Measurements from ENCODE around the gene MARCO.

MARCO gene

DNA sequence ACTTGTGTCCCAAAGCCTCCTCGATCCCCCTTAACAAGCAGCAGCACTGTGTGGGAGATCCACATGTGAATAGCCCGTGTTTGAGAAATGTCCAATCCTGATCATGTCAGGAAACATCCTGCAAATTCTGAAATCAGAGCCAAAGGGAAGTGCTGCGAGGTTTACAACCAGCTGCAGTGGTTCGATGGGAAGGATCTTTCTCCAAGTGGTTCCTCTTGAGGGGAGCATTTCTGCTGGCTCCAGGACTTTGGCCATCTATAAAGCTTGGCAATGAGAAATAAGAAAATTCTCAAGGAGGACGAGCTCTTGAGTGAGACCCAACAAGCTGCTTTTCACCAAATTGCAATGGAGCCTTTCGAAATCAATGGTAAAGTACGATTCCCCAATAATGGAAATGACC is at the start of gene MARCO:
Gene MARCO, plus strand, starts transcription at position 164 of the 400 bp plus-strand sequence. Its CDS starts 107 bp downstream, at position 271.
- no peak for DNase-seq
- TF ChIP-seq GATA1 (IDR thresholded peaks at IDR 0.05; ENCODE audit: low read depth, low read length) (no peak), POLR2A (IDR thresholded peaks at IDR 0.05; ENCODE audit: low read length) (no peak)

DNA sequence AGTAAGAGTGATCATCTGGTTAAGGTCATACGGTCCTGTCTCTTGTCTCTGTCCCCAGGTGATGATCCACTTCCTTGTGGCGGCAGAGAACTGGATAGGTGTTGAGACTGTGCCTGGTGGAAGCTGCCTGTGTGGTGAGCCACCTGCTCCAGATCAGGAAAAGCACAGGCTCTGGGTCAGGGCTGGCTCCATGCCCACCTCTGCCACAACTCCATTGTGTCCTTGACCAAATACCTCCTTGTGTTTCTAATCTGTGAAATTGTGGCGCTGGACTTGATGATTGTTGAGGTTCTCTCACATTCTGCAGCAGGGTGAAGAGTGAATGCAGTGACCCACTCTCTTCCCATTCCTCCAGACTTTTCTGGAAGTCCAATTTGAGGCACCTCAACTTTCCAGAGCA is 48.9 kb upstream of the MARCO start:
- TF ChIP-seq GATA1 (IDR thresholded peaks at IDR 0.05; ENCODE audit: low read depth, low read length) (no peak), POLR2A (IDR thresholded peaks at IDR 0.05; ENCODE audit: low read length) (no peak)
- DNase-seq: no peak

DNA sequence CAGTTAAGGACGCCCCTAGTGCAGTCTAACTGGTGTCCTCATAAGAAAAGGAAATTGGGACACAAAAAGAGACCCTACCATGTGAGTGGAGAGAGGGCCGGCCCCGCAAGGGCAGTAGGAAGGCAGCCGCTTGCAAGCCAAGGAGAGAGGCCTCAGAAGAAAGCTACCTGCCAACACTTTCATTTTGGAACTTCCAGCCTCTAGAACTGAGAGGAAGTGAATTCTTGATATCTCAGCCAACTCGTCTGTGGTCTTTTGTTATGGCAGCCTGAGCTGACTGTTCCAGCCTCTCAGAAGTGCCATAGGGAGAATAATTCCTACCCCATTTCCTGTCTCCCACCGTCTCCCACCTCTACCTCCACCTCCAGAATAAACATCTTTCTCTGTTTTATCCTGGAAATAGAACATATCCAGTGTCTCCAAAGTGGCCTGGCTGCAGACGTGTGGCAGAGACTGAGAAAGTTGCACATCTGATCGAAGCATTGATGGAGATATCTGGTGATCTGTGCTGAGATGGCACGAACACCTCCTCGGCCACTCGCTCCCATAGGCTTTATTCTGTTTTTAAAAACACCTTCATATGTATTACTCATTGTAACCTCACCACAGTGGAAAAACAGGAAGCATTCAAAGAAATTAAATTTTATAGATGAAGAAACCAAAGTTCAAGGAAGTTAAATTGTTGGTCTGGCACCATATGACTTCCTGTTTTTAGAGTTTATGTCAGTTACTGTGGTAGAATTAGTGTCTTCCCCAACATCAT is 39.5 kb upstream of the MARCO start:
- no peak for TF ChIP-seq POLR2A (IDR thresholded peaks at IDR 0.05; ENCODE audit: low read length)
- no peak for TF ChIP-seq GATA1 (IDR thresholded peaks at IDR 0.05; ENCODE audit: low read depth, low read length)
- no peak for DNase-seq

DNA sequence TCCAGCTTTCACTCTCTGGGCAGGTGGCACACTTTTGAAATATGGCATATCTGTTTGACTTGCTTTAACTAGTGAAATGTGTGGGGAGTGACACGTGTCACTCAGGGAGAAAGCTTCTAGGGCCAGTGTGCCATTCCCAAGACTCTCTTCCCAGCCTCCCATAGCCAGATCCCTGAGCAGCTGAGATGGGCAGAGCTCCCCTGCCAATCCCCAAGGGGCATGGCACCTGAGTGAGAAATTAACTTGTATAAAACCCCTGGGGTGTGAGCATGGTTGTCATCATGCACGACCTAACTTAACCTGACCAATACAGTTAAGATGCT is 39.0 kb upstream of the MARCO start:
- no peak for TF ChIP-seq POLR2A (IDR thresholded peaks at IDR 0.05; ENCODE audit: low read length)
- no peak for TF ChIP-seq GATA1 (IDR thresholded peaks at IDR 0.05; ENCODE audit: low read depth, low read length)
- no peak for DNase-seq

- no peak for DNase-seq
- TF ChIP-seq POLR2A (IDR thresholded peaks at IDR 0.05; ENCODE audit: low read length) (no peak), GATA1 (IDR thresholded peaks at IDR 0.05; ENCODE audit: low read depth, low read length) (no peak)
These were observed 38.2 kb upstream of the MARCO start for GRCh38 chr2:118903551-118904479.

- TF ChIP-seq POLR2A (IDR thresholded peaks at IDR 0.05; ENCODE audit: low read length) (no peak), GATA1 (IDR thresholded peaks at IDR 0.05; ENCODE audit: low read depth, low read length) (no peak)
- DNase-seq: no peak
These were observed 36.8 kb upstream of the MARCO start for GRCh38 chr2:118905206-118905605.

DNA sequence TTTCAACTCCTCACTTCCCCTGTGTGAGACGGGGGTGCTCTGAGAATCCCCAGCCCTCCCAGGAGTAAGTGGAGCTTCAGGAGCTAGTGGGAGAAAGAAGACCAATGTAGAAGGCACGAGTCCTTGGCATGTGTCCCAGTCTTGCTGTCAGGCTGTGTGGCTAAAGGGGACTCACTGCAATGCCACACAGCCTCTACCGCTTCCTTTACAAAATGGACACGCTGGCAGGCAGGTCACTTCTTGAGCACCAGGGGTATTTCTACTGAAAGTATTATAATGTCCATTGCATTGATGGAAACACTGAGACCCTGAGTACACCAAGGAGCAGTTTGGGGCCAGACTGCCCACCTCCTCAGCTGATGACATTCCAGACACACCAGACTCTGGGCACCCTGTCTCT is 35.8 kb upstream of the MARCO start:
- no peak for DNase-seq

GRCh38 chr2:118907759-118908158 is 34.2 kb upstream of the MARCO start:
- no peak for TF ChIP-seq POLR2A (IDR thresholded peaks at IDR 0.05; ENCODE audit: low read length)
- DNase-seq: no peak

More for the DNA sequence above, 35.8 kb upstream of the MARCO start:
- TF ChIP-seq GATA1 (IDR thresholded peaks at IDR 0.05; ENCODE audit: low read depth, low read length) (no peak), POLR2A (IDR thresholded peaks at IDR 0.05; ENCODE audit: low read length) (no peak)

DNA sequence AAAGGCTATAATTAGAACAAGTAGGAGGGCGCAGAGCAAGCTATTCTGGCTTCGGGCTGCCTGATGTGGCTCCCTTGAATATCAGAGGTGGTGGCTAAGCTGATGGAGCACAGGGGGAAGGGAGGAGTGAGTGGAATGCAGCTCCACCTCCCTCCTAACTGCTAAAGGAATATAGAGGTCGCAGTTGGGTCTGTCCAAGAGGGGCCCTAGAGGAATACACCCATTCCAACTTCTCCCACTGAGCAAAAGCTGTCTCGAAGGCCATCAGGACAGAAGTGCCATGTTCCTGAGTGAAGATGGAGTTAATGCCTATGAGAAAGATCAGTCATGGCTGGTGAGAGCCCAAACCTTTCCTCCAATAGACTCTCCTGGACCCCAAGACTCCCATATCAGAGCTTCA is 32.8 kb upstream of the MARCO start:
- TF ChIP-seq GATA1 (IDR thresholded peaks at IDR 0.05; ENCODE audit: low read depth, low read length) (no peak), POLR2A (IDR thresholded peaks at IDR 0.05; ENCODE audit: low read length) (no peak)
- DNase-seq: no peak

GRCh38 chr2:118911166-118911856 is 30.7 kb upstream of the MARCO start:
- no peak for DNase-seq
- no peak for TF ChIP-seq POLR2A (IDR thresholded peaks at IDR 0.05; ENCODE audit: low read length)
- TF ChIP-seq GATA1 (IDR thresholded peaks at IDR 0.05; ENCODE audit: low read depth, low read length): no peak

- no peak for DNase-seq
- TF ChIP-seq POLR2A (IDR thresholded peaks at IDR 0.05; ENCODE audit: low read length) (no peak), GATA1 (IDR thresholded peaks at IDR 0.05; ENCODE audit: low read depth, low read length) (no peak)
These were observed 30.1 kb upstream of the MARCO start for GRCh38 chr2:118911936-118912335.

- DNase-seq: no peak
- TF ChIP-seq GATA1 (IDR thresholded peaks at IDR 0.05; ENCODE audit: low read depth, low read length): no peak
- TF ChIP-seq POLR2A (IDR thresholded peaks at IDR 0.05; ENCODE audit: low read length): no peak
These were observed 28.7 kb upstream of the MARCO start for GRCh38 chr2:118913131-118913802.

DNA sequence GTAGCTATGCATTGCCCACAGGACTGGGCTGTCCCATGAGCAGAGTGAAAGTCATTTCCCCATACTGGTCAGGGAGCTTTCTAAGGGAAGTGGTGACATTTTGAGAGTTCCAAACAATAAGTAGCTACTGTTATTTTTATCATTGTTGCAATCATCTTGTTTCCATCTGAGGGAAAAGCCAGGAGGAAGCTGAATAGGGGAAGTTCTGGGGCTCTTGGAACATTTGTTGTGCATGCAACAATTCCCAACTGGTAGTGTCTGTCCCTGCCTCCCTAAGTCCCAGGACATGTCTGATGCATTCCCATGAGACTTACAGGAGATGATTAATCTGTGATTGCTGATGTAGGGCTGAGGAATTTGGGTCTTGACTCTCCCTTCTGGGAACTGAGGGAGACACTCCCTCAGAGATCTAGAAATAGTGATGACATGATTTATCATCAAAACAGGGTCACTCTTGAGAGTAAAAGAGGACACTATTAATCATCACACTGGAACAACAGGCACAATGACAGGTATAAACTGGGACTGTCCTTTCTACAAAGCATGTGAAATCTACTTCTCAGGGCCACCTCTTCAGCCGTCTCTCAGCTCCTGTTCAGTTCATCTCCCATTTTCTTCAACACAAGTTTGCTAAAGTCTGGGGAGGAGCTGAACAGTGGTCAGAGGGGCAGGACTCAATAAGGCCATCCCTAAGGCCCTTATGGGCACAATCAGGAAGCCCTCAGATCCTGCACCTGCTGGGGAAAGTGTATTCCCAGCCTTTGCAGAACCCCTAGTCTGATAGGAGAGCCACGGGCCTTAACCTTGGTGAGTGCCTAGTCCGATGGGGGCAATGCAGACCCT is 28.0 kb upstream of the MARCO start:
- DNase-seq: no peak

More for the DNA sequence above, 28.0 kb upstream of the MARCO start:
- no peak for TF ChIP-seq POLR2A (IDR thresholded peaks at IDR 0.05; ENCODE audit: low read length)
- no peak for TF ChIP-seq GATA1 (IDR thresholded peaks at IDR 0.05; ENCODE audit: low read depth, low read length)
